Activated CD8-positive, alpha-beta memory T cell treated with anti-CD3 and anti-CD28 coated beads, Interleukin-2, amount 10 ng/mL, durations not matched to agents 7 days and 5 days (primary cell): ENCODE results near the gene NAT8. TPM values are rescaled to one million over a fixed set of nuclear protein-coding genes. Genes with fewer than 3 reads are reported as not detected.
A peak's percentile ranks its signal among the peaks of the same experiment; 100 is the strongest.
"Not testable (repeated sequence)": the region's sequence is repeated elsewhere in the genome, so short reads cannot be mapped to it uniquely, and the experiment has no call there.

Experiments
- ATAC-seq: fragments of 150-1000 bp; cut with Tn5 transposase; one replicate; pipeline ENCODE4 v1.10.0; 2021; ENCODE audit warnings: moderate library complexity
- CTCF ChIA-PET: fragments of 350-600 bp; sonication (Branson Sonifier 250); formaldehyde crosslinking; loops from one replicate; lab custom pipeline; 2021; ENCODE audit warnings: antibody characterized with exemption; lab: Charles Lee
- DNase-seq: peaks from one replicate; pipeline ENCODE4 v3.0.0-alpha.2; 2020
- H3K27ac Mint-ChIP-seq: one replicate; pipeline ENCODE4 v1.8.0; 2021; ENCODE audit warnings: mild to moderate bottlenecking, mixed read lengths
- H3K27me3 Mint-ChIP-seq: one replicate; pipeline ENCODE4 v1.8.0; 2021; ENCODE audit warnings: mixed read lengths
- H3K36me3 Mint-ChIP-seq: one replicate; pipeline ENCODE4 v1.8.0; 2021; ENCODE audit warnings: mild to moderate bottlenecking, mixed read lengths
- H3K4me1 Mint-ChIP-seq: one replicate; pipeline ENCODE4 v1.8.0; 2021; ENCODE audit warnings: mixed read lengths
- H3K4me3 Mint-ChIP-seq: one replicate; pipeline ENCODE4 v1.8.0; 2021; ENCODE audit warnings: mild to moderate bottlenecking, moderate library complexity, mixed read lengths
- H3K9me3 Mint-ChIP-seq: one replicate; pipeline ENCODE4 v1.8.0; 2022; ENCODE audit warnings: low read depth, mixed read lengths
- total RNA-seq, 2 experiments: library from RNA; stranded (reverse); gene quantifications; one replicate each; pipeline ENCODE4 v1.2.3, GENCODE V29; 2021

The NAT8 gene
- total RNA-seq, 2 experiments from 2014 or later = not detected

DNA sequence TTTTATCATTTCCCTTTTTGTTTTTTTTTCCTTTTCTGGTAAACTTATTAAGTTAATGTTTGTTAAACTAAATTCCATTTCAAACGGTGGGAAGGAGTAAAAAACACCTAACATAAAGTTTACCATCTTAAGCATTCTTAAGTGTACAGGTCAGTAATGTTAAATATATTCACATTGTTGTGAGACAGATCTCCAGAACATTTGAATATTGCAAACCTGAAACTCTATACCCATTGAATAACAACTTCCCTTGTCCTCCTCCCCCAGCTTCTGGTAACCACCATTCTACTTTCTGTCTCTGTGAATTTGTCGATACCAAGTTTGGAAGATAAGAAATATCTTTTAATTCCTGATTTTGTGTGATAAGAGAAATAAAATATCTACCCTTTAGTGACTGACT, 12.0 kb upstream of the NAT8 start:
- CTCF ChIA-PET = interaction anchor here (0.6 kb wide), 1 partner anchor 103 kb away, joined by 4 read pairs; no protein-coding TSS in a partner anchor

DNA sequence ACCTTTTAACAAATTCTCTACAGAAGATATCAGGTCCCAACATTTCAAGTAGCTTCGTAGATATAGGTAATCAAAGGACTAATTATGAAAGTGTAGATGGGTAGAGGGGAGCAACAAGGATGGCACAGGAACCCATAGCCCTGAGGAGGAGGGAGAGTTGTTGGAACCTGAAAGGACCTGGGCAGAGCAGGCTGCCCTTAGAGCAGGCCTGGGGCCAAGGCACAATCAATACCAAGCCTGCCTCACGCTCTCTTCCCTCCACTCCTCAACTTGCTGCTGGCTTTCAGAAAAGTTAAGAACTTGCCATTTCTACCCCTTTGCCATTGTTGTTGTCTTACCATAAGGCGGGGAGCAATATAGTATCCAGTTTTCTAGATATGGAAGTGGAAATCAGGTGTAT, 10.1 kb upstream of the NAT8 start:
- Mint-ChIP-seq H3K4me1 (no peaks in the 10 kb centered on the region), H3K36me3 (no peaks in the 10 kb centered on the region), H3K4me3 (no peak overlapping the region), H3K9me3 (no peaks in the 10 kb centered on the region), H3K27me3 (peaks cover 7% of the 10 kb centered on the region), H3K27ac (no peak overlapping the region)
- CTCF ChIA-PET = no interaction called here
- ATAC-seq (no peak), DNase-seq (no peak)

More for the DNA sequence above, 12.0 kb upstream of the NAT8 start:
- no peaks in the 10 kb centered on the region for H3K4me1 Mint-ChIP-seq
- no peaks in the 10 kb centered on the region for H3K36me3 Mint-ChIP-seq
- no peaks in the 10 kb centered on the region for H3K9me3 Mint-ChIP-seq
- H3K27ac Mint-ChIP-seq = no peak overlapping the region
- peaks cover 13% of the 10 kb centered on the region for H3K27me3 Mint-ChIP-seq
- H3K4me3 Mint-ChIP-seq = no peak overlapping the region
- no peak for DNase-seq
- ATAC-seq = no peak

DNA sequence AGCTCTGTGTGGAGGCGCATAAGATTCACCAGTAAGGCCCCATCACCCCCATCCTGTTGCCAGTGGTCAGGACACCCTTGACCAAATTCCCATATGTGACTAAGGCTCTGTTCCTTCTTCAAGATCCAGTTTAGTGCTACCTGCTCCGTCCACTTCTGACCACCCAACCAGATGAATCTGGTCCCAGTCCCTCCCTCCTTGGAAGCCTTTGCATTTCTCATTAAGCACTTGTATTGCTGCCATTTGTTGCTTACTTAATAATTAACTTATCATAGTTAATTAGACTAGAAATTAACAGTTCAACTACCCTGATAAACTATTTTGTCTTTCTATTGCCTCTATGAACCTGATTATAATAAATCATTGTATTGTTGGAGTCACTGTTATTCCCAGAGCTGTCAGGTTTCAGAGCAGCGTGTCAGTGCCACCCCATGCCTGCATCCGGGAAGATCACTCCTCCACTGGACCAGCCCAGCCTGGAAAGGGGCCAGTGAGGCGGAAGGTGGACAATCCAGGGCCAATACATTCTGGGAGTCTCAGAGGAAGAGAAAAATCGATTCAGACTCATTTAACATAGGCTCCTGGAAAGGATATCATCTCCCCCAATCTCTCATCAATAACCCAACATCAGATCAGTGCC, 9.5 kb upstream of the NAT8 start:
- ATAC-seq (no peak), DNase-seq (no peak)
- Mint-ChIP-seq H3K27me3 (peaks cover 7% of the 10 kb centered on the region), H3K36me3 (no peaks in the 10 kb centered on the region), H3K4me3 (no peak overlapping the region), H3K27ac (no peak overlapping the region), H3K4me1 (no peaks in the 10 kb centered on the region), H3K9me3 (no peaks in the 10 kb centered on the region)
- CTCF ChIA-PET = interaction anchor here (1.4 kb wide), 1 partner anchor 8 kb away, joined by 3 read pairs; no protein-coding TSS in a partner anchor

DNA sequence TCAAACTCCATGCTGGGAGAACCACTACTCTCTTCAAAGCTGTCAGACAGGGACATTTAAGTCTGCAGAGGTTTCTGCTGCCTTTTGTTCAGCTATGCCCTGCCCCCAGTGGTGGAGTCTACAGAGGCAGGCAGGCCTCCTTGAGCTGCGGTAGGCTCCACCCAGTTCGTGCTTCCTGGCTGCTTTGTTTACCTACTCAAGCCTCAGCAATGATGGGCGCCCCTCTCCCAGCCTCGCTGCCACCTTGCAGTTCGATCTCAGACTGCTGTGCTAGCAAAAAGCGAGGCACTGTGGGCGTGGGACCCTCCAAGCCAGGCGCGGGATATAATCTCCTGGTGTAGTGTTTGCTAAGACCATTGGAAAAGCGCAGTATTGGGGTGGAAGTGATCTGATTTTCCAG, 5.5 kb upstream of the NAT8 start:
- H3K4me1 Mint-ChIP-seq, H3K27ac Mint-ChIP-seq, H3K36me3 Mint-ChIP-seq, CTCF ChIA-PET, ATAC-seq, DNase-seq, H3K4me3 Mint-ChIP-seq, H3K9me3 Mint-ChIP-seq: not testable (repeated sequence)
- H3K27me3 Mint-ChIP-seq = peaks cover 14% of the 10 kb centered on the region

DNA sequence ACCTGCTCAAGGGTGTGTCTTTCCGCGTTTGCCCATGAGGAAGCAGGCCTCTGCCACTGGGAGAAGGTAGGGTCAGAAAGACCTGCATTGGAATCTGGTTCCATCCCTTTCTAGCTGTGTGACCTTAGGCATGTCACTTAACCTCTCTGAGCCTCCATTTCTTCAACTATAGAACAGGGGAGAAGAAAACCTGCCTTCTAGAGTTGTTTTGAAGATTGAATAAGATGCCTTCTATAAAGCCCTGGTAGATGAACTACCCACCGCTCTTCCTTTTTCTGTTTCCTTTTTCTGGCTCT, 507 bp downstream of the NAT8 start:
- Mint-ChIP-seq H3K27me3 (peaks cover 14% of the 10 kb centered on the region), H3K36me3 (peaks cover 1% of the 10 kb centered on the region), H3K27ac (no peak overlapping the region), H3K4me1 (no peaks in the 10 kb centered on the region), H3K4me3 (no peak overlapping the region), H3K9me3 (peaks cover 2% of the 10 kb centered on the region)
- CTCF ChIA-PET = no interaction called here
- no peak for DNase-seq
- ATAC-seq = no peak

DNA sequence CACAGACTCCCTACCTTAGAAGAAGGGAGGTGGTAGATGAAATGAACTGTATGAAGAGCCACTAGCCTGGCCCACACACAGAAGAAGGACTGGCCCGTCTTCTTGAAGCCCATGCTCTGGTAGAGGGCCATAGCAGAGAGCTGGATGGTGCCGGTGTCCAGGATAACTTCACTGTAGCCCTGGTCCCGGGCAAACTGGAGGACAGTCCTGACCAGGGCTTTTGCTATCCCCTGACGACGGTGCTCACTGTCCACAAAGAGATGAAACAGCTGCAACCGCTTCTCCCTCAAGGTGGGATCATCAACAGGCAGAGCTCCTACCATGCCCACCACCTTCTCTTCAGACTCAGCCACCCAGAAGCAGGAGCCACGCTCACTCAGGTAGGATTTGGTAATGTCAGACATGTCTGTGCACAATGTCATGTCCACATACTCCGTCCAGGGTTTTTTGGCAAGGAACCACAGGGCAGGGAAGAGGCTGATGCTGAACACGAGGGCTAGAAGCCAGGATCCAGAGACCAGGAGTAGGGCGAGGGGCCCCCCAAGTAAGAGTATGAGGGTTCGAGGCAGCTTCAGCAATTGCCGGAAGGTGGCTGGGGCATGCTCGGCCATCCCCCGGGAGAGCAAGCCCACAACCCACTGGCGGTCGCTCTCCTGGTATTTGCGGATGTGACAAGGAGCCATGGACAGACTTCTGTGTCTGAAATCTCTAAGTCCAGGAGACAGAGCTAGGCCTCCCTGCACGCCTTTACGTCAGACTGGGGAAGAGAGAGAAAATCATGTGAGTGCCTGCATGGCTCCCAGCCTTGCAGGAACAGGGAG, 1.1 kb downstream of the NAT8 start:
- no peak overlapping the region for H3K27ac Mint-ChIP-seq
- CTCF ChIA-PET = no interaction called here
- DNase-seq = no peak
- H3K27me3 Mint-ChIP-seq = peaks cover 10% of the 10 kb centered on the region
- peaks cover 1% of the 10 kb centered on the region for H3K36me3 Mint-ChIP-seq
- ATAC-seq = no peak
- H3K4me3 Mint-ChIP-seq = no peak overlapping the region
- peaks cover 2% of the 10 kb centered on the region for H3K9me3 Mint-ChIP-seq
- no peaks in the 10 kb centered on the region for H3K4me1 Mint-ChIP-seq

DNA sequence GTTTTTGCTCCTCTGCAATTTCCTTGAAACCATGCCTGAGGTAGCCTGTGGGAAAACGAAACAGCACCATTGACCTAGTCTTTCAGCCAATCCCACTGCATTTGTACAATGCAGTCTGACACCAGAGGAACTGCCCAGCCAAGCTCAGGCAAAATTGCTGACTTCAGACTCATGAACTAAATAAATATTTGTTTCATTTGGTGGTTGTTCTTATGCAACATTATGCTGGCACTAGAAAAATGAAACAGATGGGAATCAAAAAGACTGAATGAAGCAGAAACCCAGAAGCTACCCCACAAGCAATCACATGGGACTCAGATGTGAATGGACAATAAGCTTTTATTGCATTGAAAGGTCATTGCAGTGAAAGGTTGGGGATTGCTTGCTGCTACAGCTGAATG, 1.7 kb downstream of the NAT8 start:
- Mint-ChIP-seq H3K4me3 (no peak overlapping the region), H3K36me3 (peaks cover 1% of the 10 kb centered on the region), H3K27me3 (peaks cover 10% of the 10 kb centered on the region), H3K27ac (no peak overlapping the region), H3K9me3 (peaks cover 2% of the 10 kb centered on the region), H3K4me1 (no peaks in the 10 kb centered on the region)
- no peak for DNase-seq
- CTCF ChIA-PET = no interaction called here
- no peak for ATAC-seq

DNA sequence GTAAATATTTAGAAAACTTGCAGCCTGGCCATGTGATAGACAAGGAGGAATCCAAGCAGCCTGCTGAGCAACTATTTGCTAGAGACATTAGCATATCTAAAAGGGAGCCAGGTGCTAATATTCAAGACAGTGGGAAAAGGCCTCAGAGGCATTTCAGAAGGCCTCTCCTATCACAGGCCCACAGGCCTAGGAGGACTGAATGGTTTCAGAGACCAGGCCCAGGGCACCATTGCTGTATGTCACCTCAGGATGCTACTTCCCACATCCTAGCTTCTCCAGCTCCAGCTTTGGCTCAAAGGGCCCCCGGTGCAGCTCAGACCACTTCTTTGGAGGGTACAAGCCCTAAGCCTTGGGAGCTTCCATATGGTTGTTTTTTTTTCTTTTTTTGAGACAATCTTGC, 3.8 kb downstream of the NAT8 start:
- Mint-ChIP-seq H3K27me3 (no peaks in the 10 kb centered on the region), H3K27ac (no peak overlapping the region), H3K4me3 (no peak overlapping the region), H3K9me3 (peaks cover 2% of the 10 kb centered on the region), H3K4me1 (no peaks in the 10 kb centered on the region), H3K36me3 (peaks cover 1% of the 10 kb centered on the region)
- no peak for DNase-seq
- CTCF ChIA-PET = no interaction called here
- no peak for ATAC-seq

DNA sequence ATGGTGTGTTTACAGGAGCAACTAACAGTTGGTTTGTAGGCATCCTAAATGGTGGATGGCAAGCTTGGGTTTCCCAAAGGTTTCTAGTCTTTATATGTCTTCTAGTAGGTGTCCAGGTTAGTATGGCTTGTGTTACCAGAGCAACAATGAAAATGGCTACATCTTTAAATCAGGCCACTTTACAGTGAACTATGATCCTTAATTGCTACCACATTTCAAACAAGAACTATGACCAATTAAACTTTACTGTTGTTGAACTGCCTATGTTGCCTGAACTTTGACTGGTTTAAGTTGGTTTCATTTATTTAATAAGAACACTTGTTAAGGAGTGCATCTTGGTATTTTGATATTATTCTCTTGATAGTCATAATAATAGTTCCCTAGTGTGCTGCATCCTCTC, 5.2 kb downstream of the NAT8 start:
- H3K4me1 Mint-ChIP-seq, H3K27ac Mint-ChIP-seq, H3K4me3 Mint-ChIP-seq, H3K36me3 Mint-ChIP-seq, DNase-seq, ATAC-seq, CTCF ChIA-PET, H3K27me3 Mint-ChIP-seq, H3K9me3 Mint-ChIP-seq: not testable (repeated sequence)

DNA sequence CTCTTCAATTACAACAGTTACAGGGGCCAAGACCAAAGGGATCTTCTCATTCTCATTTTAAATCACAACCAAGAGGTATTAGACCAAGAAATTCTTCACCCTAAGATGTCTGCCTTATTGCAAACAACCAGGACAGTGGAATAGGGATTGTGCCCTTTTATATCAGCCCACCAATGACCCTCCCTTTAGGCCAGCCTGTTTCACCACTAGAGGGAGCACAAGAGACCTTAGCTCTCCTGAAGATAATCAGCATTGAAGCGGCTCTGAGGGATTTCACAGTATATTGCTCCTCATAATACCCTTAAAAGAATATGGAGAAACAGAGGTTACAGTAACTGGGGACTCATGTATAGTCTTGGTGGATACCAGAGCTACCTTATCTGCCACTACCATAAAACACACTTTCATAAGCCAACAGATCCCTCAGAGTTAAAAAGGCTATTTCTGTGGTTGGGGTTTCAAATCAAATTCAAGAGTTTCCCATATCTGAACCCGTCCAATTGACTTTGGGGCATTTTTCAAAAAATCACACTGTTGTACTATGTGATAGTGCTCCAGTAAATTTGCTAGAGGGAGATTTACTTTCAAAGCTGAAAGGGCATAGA, 11.5 kb downstream of the NAT8 start:
- CTCF ChIA-PET, H3K9me3 Mint-ChIP-seq, H3K4me1 Mint-ChIP-seq, DNase-seq, H3K4me3 Mint-ChIP-seq, H3K27ac Mint-ChIP-seq, H3K36me3 Mint-ChIP-seq: not testable (repeated sequence)
- H3K27me3 Mint-ChIP-seq = peaks cover 20% of the 10 kb centered on the region
- peak; percentile 76 for ATAC-seq

DNA sequence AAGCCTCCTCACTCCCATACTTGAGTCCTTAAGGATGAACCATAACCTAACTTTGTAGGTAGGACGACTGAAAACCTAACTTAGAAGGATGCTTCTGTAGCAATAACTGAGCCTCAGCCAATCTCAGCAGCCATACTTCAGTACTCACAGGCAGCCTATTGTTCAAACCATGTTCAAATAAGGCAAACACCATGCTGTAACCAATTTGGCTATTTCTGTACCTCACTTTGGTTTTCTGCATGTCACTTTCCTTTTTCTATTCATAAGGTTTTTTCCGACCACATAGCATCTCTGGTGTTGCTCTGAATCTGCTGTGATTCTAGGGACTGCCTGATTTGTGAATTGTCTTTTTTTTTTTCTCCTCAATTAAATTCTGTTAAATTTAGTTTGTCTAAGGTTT, 13.7 kb downstream of the NAT8 start:
- H3K4me3 Mint-ChIP-seq, H3K9me3 Mint-ChIP-seq, H3K36me3 Mint-ChIP-seq, H3K27ac Mint-ChIP-seq, DNase-seq, H3K4me1 Mint-ChIP-seq, CTCF ChIA-PET: not testable (repeated sequence)
- H3K27me3 Mint-ChIP-seq = peaks cover 20% of the 10 kb centered on the region
- ATAC-seq = peak; percentile 6

DNA sequence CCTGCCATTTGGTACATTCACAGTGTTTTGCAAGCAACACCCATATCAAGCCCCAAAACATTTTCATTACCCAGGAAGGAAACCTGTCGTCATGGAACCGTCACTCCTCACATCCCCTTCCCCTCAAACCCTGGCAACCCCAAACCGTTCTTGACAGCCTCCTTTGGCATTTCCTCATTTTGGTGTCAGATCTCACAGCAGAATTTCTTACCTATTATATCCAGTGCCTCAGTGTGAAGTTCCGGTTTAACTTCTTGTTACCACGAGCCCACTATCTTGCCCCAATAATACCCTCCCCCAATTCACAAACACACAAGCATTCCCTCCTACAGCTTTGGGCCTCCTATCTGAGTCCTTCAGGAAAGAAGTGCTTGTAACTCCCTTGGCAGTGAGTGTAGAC, 16.0 kb downstream of the NAT8 start:
- H3K36me3 Mint-ChIP-seq, H3K4me1 Mint-ChIP-seq, H3K4me3 Mint-ChIP-seq, ATAC-seq, H3K9me3 Mint-ChIP-seq, CTCF ChIA-PET, DNase-seq, H3K27ac Mint-ChIP-seq: not testable (repeated sequence)
- peaks cover 18% of the 10 kb centered on the region for H3K27me3 Mint-ChIP-seq

DNA sequence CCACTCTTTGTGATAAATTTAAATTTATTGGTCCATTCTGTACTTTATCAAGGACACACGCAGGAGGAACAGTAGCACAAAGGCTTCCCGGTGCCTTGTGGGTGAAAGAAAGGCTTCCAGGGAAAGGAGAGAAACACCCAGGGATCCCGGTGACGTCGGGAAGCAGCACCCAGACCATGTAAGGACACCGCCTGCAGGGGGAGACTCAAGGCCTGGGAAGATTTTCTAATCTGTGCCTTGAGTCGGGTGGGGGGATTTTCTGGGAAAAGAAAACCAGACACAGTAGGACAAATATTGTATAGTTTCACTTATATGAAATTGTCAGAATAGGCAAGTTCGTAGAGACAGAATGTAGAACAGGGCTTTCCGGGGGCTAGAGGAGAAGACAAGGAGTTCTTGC, 17.6 kb downstream of the NAT8 start:
- ATAC-seq, H3K9me3 Mint-ChIP-seq, H3K27ac Mint-ChIP-seq, H3K36me3 Mint-ChIP-seq, CTCF ChIA-PET, H3K4me1 Mint-ChIP-seq, DNase-seq, H3K4me3 Mint-ChIP-seq: not testable (repeated sequence)
- peaks cover 15% of the 10 kb centered on the region for H3K27me3 Mint-ChIP-seq

DNA sequence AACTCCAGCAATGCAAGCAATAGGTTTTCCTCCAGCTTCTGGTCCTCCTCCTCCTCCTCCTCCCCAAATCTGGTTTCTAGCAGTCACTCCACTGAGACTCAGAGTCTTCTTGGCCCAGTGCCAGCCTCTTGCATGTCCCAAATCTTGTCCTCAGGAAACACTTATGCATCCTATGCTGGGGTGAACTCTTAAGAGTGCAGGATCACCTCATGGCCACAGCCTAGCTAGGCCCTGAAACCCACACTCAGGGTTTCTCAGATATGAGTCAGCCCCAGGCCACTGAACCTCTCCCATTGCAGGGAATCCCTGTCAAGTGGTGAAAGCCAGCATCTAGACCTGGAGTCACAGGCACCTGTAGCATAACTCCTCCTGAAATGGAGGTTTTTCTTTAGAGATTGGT, 18.2 kb downstream of the NAT8 start:
- H3K36me3 Mint-ChIP-seq, H3K27ac Mint-ChIP-seq, CTCF ChIA-PET, H3K4me1 Mint-ChIP-seq, DNase-seq, H3K4me3 Mint-ChIP-seq, ATAC-seq, H3K9me3 Mint-ChIP-seq: not testable (repeated sequence)
- H3K27me3 Mint-ChIP-seq = peaks cover 15% of the 10 kb centered on the region
